PC-9 (cell line): ENCODE data around the gene SLC30A9.

Experiments
- EZH2 ChIP-seq: fragments of 200-600 bp; sonication (generic); IDR thresholded peaks from 2 replicates; pipeline ENCODE4 v1.8.0; 2017; ENCODE audit warnings: antibody characterized with exemption, low read depth
- TF ChIP-seq, protein P1 (sequence below): fragments of 200-600 bp; sonication (generic); conservative IDR thresholded peaks from 2 replicates; pipeline ENCODE4 v1.6.1; 2017; ENCODE audit warnings: mixed run types, antibody characterized with exemption, mild to moderate bottlenecking, moderate library complexity

GRCh38 chr4:41977709-41978108, 12.6 kb upstream of the SLC30A9 start:
- TF ChIP-seq, protein P1, sequence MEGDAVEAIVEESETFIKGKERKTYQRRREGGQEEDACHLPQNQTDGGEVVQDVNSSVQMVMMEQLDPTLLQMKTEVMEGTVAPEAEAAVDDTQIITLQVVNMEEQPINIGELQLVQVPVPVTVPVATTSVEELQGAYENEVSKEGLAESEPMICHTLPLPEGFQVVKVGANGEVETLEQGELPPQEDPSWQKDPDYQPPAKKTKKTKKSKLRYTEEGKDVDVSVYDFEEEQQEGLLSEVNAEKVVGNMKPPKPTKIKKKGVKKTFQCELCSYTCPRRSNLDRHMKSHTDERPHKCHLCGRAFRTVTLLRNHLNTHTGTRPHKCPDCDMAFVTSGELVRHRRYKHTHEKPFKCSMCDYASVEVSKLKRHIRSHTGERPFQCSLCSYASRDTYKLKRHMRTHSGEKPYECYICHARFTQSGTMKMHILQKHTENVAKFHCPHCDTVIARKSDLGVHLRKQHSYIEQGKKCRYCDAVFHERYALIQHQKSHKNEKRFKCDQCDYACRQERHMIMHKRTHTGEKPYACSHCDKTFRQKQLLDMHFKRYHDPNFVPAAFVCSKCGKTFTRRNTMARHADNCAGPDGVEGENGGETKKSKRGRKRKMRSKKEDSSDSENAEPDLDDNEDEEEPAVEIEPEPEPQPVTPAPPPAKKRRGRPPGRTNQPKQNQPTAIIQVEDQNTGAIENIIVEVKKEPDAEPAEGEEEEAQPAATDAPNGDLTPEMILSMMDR: no peak
- no peak for TF ChIP-seq EZH2
